Fibroblast of skin of back (primary cell): ENCODE results near the gene STK10. TPM values are rescaled to one million over a fixed set of nuclear protein-coding genes. Genes with fewer than 3 reads are reported as not detected.
"Not testable (repeated sequence)": the region's sequence is repeated elsewhere in the genome, so short reads cannot be mapped to it uniquely, and the experiment has no call there.

Source experiments
- DNase-seq: peaks from one replicate; pipeline ENCODE4 v3.0.0-alpha.2; 2013
- polyA plus RNA-seq, 2 experiments: library from polyadenylated mRNA; unstranded; fragments of 120-200 nt; gene quantifications; one replicate each; pipeline ENCODE4 v1.2.1, GENCODE V29; 2013; ENCODE audit not compliant: insufficient read length in 2 of 2

STK10 gene
- polyA plus RNA-seq (2013, experiment 1 of 2; ENCODE audit: insufficient read length) = 33.9 TPM
- polyA plus RNA-seq (2013, experiment 2 of 2; ENCODE audit: insufficient read length) = 26.5 TPM

GRCh38 chr5:172188033-172188892 is at the start of gene STK10:
STK10 (minus strand) TSS chr5:172188224; CDS start chr5:172188042, 182 bp downstream.
- peak; percentile 91 for DNase-seq

- no peak for DNase-seq
These were observed 48.1 kb upstream of the STK10 start for GRCh38 chr5:172235827-172236736.

- DNase-seq = no peak
These were observed 47.2 kb upstream of the STK10 start for GRCh38 chr5:172235132-172235780.

DNA sequence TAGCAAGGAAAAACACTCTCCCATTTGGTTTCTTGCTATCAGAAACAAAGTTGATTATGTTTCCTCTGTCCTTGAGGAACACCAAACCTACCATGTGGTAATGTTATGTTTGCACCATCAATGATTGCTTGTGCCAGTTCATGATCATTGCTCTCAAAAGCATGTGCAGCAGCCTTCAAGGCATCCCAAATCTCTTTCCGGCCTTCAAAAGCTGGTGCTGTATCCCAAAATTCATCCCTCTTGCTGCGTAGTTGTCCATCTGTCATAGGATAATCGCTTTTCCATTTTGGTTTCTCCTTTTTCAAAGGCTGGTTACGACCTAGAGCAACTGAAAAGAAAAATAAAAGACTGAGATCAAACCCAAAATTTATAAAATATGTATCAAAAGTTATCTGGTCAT is 46.0 kb upstream of the STK10 start:
- no peak for DNase-seq

- DNase-seq = no peak
These were observed 41.9 kb upstream of the STK10 start for GRCh38 chr5:172229904-172230303.

DNA sequence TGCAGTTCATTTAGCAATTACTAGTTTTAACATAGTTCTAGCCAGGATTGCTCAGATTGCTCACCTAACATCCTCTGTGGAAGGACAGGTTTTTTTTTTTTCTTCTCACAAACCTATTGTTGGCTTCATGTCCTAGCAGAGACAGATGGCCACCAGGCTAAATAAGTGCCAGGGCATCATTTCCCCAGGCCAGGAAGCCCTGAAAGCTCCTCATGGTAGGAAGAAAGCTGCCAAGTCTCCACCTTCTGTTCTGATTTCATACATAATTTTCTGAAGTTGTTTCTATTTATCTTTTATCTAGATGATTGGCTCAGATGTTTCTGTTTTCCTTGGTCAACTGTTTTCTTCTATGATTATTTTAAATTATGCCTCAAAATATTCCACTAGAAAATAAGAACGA is 37.0 kb upstream of the STK10 start:
- DNase-seq = no peak

DNA sequence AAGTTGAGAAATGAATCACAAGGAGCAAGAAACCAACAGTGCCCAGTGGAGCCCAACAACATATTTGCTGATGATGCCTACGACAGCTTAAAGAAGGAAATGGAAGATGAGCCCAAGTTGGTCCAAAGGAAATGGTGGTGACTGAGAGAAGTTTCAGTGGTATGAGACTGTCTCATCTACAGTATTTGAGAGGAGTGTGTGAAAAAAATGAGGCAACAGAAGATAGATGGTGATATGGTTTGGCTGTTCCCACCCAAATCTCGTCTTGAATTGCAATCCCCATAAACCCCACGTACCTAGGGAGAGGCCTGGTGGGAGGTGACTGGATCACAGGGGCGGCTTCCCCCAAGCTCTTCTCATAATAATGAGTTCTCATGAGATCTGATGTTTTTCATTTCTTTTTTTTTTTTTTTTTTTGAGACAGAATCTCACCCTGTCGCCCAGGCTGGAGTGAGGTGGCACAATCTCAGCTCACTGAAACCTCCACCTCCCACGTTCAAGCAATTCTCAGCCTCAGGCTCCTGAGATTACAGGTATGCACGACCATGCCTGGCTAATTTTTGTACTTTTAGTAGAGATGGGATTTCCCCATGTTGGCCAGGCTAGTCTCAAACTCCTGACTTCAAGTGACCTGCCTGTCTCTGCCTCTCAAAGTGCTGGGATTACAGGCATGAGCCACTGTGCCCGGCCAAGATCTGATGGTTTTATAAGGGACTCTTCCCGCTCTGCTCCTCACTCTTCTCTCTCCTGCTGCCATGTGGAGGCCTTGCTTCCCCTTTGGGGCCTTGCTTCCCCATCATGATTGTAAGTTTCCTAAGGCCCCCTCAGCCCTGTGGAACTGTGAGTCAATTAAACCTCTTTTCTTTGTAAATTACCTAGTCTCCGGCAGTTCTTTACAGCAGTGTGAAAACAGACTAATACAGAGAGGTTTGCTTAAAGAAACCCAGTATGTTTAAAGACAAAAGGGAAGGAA is 36.2 kb upstream of the STK10 start:
- DNase-seq = no peak

DNA sequence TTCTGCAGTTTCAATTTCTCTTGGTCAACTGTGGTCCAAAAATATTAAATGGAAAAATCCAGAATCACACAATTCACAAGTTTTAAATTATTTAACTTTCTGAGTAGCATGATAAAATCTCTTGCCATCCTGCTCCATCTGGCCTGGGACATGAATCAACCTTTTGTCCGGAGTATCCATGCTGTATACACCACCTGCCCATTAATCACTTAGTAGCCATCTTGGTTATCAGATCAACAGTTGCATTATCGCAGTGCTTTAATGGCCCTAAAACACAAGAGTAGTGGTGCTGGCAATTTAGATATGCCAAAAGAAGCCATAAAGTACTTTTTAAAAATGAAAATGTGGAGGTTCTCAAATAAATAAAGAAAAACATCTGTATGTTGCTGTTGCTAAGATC is 31.3 kb upstream of the STK10 start:
- no peak for DNase-seq

- DNase-seq = no peak
These were observed 28.3 kb upstream of the STK10 start for GRCh38 chr5:172216345-172216744.

GRCh38 chr5:172213126-172213525 is 25.1 kb upstream of the STK10 start:
- DNase-seq = no peak

DNA sequence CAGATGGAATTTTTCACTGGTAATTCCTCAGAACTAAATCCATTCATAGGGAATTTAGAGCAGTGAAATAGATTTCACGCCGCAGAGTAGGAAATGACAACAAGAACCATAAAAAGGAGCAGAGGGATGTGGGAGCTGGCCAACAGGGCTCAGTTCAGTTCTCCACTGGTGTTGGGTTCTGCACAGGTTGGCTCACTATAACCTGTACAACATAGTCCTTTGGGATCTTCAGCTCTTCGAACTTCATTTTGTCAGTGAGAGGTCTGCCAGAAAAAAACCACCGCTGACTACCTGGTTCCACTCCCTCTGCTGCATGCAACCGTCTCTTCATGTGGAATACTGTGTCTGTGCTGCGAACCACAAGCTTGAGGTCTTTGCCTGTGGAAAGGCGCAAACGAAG is 23.7 kb upstream of the STK10 start:
- no peak for DNase-seq

DNA sequence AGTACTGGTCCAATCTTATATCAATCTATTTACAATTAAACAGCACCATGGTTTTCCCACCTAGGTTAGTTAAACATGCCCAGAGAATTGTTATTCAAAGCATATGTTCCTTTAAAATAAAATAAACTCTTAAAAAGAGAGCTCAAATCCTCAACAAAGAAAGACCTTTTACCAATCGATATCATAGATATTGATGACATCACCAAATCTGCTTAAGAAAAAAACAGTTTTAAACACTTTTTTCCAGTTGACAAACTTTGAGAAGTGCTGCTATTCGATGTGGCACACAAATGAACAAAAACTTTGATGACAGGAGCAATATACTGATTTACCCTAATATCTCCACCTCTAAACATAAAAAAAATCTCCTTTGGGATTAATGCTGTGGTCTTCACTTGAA is 21.7 kb upstream of the STK10 start:
- no peak for DNase-seq

DNA sequence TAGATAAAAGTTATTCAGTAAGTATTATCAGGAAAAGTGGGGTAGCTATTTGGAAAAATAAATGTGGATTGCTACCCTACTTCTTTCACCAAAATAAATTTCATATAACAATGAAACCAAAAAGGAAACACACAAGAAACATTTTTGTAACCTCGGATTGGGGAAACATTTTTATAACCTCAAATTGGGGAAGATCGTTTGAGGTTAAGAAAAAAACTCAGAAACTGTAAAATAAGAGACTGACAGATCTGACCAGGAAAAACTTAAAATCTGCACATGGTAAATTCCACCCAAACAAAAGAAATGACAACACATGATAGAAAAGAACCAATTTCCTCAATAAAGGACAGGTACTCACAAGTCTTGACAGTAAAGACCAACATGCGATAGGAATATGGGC is 19.5 kb upstream of the STK10 start:
- DNase-seq = no peak

DNA sequence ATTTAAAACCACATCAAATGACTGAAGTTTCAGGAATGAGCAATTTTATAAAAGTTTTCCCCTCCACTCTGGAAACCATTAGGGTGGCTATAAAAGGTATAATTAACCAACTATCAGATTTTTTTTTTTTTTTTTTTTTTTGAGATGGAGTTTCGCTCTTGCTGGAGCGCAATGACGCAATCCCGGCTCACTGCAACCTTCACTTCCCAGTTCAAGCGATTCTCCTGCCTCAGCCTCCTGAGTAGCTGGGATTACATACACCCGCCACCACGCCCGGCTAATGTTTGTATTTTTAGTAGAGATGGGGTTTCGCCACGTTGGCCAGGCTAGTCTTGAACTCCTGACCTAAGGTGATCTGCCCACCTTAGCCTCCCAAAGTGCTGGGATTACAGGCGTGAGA is 18.0 kb upstream of the STK10 start:
- DNase-seq = not testable (repeated sequence)

- no peak for DNase-seq
These were observed 12.5 kb upstream of the STK10 start for GRCh38 chr5:172200476-172200875.

GRCh38 chr5:172199446-172199845 is 11.4 kb upstream of the STK10 start:
- DNase-seq = no peak

GRCh38 chr5:172197775-172198174 is 9.8 kb upstream of the STK10 start:
- DNase-seq = not testable (repeated sequence)

- no peak for DNase-seq
These were observed 7.2 kb upstream of the STK10 start for GRCh38 chr5:172194985-172195774.

- no peak for DNase-seq
These were observed 5.8 kb upstream of the STK10 start, which contains the start of gene EFCAB9 for GRCh38 chr5:172193872-172194271. EFCAB9 (plus strand) TSS chr5:172194172; CDS start chr5:172194173, 1 bp downstream.

DNA sequence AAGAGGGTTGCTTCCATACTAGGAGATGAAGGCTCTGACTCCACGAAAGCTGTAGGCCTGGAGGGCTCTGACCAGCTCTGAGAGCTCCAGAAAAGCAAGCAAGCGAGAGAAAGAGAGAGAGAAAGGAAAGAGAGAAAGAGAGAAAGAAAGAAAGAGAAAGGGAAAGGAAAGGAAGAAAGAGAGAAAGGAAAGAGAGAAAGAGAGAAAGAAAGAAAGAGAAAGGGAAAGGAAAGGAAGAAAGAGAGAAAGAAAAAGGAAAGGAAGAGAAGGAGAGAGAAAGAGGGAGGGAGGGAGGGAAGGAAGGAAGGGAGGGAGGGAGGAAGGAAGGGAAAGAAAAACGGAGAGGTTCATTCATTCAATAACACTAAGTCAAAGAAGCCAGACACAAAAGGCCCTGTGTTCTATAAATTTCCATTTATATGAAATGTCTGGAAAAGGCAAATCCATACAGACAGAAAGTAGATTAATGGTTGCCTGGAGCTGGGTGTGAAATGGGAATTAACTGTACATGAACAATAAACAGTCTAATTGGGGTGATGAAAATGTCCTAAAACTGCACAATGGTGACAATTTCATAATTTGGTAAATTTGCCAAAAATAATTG is 1.8 kb upstream of the STK10 start:
- DNase-seq = no peak
